Activated CD4-positive, alpha-beta memory T cell treated with anti-CD3 and anti-CD28 coated beads, Interleukin-2, amount 10 ng/mL, durations not matched to agents 7 days and 5 days (primary cell): Measurements from ENCODE around the gene PLEKHA5. TPM values are rescaled to one million over a fixed set of nuclear protein-coding genes. Genes with fewer than 3 reads are reported as not detected.

Experiments used
- CTCF ChIA-PET: fragments of 350-600 bp; sonication (Branson Sonifier 250); formaldehyde crosslinking; loops from one replicate; lab custom pipeline; 2021; ENCODE audit warnings: antibody characterized with exemption, inconsistent platforms; lab: Charles Lee
- POLR2A ChIA-PET: fragments of 350-600 bp; sonication (Branson Sonifier 250); formaldehyde crosslinking; loops from one replicate; lab custom pipeline; 2021; ENCODE audit warnings: antibody characterized with exemption; lab: Charles Lee
- DNase-seq: peaks from one replicate; pipeline ENCODE4 v3.0.0-alpha.2; 2020
- H3K27ac Mint-ChIP-seq: one replicate; pipeline ENCODE4 v1.8.0; 2021; ENCODE audit warnings: mild to moderate bottlenecking, mixed read lengths
- H3K27me3 Mint-ChIP-seq: one replicate; pipeline ENCODE4 v1.8.0; 2021; ENCODE audit warnings: mixed read lengths
- H3K36me3 Mint-ChIP-seq: one replicate; pipeline ENCODE4 v1.8.0; 2021; ENCODE audit warnings: low read depth, mixed read lengths
- H3K4me1 Mint-ChIP-seq: one replicate; pipeline ENCODE4 v1.8.0; 2021; ENCODE audit warnings: mixed read lengths
- H3K4me3 Mint-ChIP-seq: one replicate; pipeline ENCODE4 v1.8.0; 2021; ENCODE audit warnings: mild to moderate bottlenecking, mixed read lengths
- H3K9me3 Mint-ChIP-seq: one replicate; pipeline ENCODE4 v1.8.0; 2021; ENCODE audit warnings: mixed read lengths
- total RNA-seq, 2 experiments: library from RNA; stranded (reverse); gene quantifications; one replicate each; pipeline ENCODE4 v1.2.3, GENCODE V29; 2021

The PLEKHA5 gene
- total RNA-seq, 2 experiments from 2014 or later: 13.5 to 15.2 TPM

DNA sequence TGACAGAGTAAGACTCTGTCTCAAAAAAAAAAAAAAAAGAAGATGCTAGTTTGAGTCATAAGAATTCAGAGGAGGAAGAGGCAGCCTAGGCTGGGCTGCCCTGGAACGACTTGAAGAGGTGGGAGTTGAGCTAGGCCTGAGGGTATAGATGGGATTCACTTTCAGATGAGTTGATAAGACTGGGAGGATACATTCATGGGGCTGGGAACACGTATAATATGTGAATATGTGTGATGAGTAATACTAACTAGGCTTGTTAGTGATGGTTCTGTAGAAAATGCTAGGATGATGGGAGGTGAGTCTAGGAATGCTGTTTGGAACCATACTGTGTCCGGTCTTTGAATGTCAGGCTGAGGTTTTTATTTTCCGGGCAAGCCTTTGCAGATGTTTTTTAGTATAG, 9.0 kb downstream of the PLEKHA5 start:
- DNase-seq: no peak
- no peaks in the 10 kb centered on the region for H3K27me3 Mint-ChIP-seq
- peaks cover 2% of the 10 kb centered on the region for H3K4me1 Mint-ChIP-seq
- H3K27ac Mint-ChIP-seq: no peak overlapping the region
- H3K36me3 Mint-ChIP-seq: peaks cover 12% of the 10 kb centered on the region
- no peak overlapping the region for H3K4me3 Mint-ChIP-seq
- ChIA-PET CTCF (no interaction called here), POLR2A (interaction anchor here (0.7 kb wide), 1 partner anchor 261 kb away, joined by 3 read pairs; no protein-coding TSS in a partner anchor)
- no peaks in the 10 kb centered on the region for H3K9me3 Mint-ChIP-seq

DNA sequence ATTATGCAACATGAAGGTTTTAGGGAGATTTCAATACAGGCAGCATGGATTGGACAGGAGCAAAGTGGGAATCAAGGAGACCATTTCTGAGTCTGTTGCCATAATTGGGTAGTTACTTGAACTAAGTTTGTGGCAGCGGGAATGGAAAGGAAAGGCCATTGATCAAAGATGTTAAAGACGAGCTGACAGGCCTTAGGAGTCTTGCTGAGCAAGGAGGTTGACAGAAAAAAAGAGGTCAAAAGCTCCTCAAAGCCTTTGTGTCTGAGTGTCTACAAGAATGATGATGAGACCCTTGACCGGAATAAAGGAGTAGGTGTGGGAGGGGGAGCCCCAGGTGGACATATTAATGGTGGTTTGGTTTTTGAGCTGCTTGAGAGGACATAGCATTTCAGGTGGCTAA, 9.4 kb downstream of the PLEKHA5 start:
- POLR2A ChIA-PET: no interaction called here
- Mint-ChIP-seq H3K27me3 (no peaks in the 10 kb centered on the region), H3K4me1 (peaks cover under 1% of the 10 kb centered on the region), H3K9me3 (no peaks in the 10 kb centered on the region), H3K36me3 (peaks cover 10% of the 10 kb centered on the region), H3K27ac (no peak overlapping the region), H3K4me3 (no peak overlapping the region)
- DNase-seq: no peak
- CTCF ChIA-PET: no interaction called here

DNA sequence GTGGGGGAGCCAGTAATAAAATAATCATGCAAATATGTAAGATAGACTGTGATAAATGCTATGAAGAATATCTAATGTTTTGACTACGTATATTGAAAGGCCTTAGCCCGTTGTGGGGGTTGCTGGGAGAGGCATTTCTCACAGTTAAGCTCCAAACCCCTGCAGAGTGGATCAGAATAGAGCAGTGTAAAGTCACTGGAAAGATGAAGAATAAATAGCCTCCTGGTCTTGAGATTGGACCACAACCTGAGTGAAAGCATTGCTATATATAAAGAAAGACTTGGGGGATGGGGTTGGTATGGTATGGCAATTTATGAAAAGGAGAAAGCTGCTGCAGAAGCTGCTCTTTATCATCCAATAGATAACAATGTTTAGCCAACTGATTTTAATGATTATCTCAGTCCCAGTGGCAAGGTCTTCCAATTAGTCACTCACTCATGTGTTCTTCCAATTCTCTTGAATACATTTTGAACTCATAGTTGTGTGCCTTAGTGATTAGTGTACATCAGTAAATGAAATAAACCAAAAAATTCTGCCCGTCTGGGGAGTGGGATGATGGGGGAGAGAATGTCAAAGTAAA, 10.2 kb downstream of the PLEKHA5 start:
- Mint-ChIP-seq H3K27me3 (no peaks in the 10 kb centered on the region), H3K36me3 (peaks cover 12% of the 10 kb centered on the region), H3K9me3 (no peaks in the 10 kb centered on the region), H3K4me1 (no peaks in the 10 kb centered on the region), H3K27ac (no peak overlapping the region), H3K4me3 (no peak overlapping the region)
- DNase-seq: no peak
- ChIA-PET CTCF (no interaction called here), POLR2A (no interaction called here)

DNA sequence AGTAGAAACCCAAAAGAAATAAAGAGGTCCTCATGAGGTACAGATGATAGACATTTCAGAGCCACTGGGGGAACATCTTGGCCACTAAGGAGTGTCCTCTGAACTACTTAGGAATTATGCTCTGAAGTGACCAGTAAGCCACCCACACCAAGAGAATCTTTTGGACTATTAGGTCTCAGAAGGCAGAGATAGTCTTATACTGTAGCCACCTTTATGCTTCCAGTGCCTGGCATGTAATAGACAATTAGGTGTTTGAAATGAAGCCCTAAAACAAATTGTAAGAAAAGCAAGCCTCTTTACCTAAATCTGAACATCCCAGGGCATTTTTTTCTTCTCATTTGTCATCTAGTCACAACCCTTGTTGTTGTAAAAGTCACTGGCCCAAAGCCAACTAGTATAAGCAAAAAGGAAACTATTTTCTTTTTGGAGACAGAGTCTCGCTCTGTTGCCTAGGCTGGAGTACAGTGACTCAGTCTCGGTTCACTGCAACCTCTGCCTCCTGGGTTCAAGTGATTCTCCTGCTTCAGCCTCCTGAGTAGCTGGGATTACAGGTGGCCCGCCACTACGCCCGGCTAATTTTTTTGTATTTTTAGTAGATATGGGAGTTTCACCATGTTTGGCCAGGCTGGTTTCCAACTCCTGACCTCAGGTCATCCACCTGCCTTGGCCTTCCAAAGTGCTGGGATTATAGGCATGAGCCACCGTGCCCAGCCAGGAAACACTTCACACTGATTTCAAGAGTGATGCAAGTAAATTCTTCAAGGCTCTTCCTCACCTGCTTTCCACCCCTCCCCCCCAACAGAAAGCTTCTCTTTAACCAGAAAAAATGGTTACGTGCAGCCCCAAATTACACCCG, 11.1 kb downstream of the PLEKHA5 start:
- H3K27ac Mint-ChIP-seq: no peak overlapping the region
- H3K27me3 Mint-ChIP-seq: no peaks in the 10 kb centered on the region
- POLR2A ChIA-PET: no interaction called here
- H3K36me3 Mint-ChIP-seq: peaks cover 10% of the 10 kb centered on the region
- H3K9me3 Mint-ChIP-seq: no peaks in the 10 kb centered on the region
- no peak overlapping the region for H3K4me3 Mint-ChIP-seq
- no peaks in the 10 kb centered on the region for H3K4me1 Mint-ChIP-seq
- DNase-seq: no peak
- CTCF ChIA-PET: no interaction called here

DNA sequence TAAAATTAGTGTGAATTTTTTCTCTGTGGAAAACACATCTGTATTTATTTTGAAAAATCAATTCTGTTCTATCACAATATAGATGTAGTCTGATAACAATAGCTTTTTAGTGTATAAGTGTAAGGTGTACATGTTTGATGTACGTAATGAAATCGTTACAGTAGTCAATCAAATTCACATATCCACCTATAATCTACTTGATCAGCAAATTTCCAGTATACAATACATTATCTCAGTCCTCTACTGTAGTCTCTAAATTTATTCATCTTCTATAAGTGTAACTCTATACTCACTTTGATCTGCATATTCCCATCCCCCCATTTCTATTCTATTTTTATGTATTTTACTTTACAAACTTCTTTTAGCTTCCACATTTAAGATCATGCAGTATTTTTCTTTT, 13.0 kb downstream of the PLEKHA5 start:
- Mint-ChIP-seq H3K4me3 (no peak overlapping the region), H3K4me1 (no peaks in the 10 kb centered on the region), H3K27me3 (no peaks in the 10 kb centered on the region), H3K9me3 (no peaks in the 10 kb centered on the region), H3K27ac (no peak overlapping the region), H3K36me3 (peaks cover 10% of the 10 kb centered on the region)
- ChIA-PET POLR2A (no interaction called here), CTCF (no interaction called here)
- DNase-seq: no peak

DNA sequence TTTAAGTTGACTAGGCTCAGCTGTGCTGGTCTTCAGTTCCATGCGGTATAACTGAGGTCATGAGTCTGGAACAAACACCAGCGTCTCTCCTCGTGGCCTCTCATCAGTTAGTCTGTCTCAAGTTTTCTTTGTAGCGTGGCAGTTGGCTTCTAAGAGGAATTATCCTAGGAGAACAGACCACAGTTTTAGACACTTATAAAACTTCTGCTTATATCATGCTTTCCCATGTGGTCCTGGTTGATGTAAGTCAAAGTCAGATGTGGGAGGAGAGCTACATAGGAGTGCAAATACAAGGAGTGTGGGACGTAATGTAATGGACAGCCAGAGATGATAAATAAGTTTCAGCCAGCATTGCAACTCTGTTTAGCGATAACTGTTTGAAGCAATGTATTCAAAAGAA, 14.8 kb downstream of the PLEKHA5 start:
- no peak overlapping the region for H3K27ac Mint-ChIP-seq
- ChIA-PET CTCF (no interaction called here), POLR2A (no interaction called here)
- H3K4me3 Mint-ChIP-seq: no peak overlapping the region
- no peaks in the 10 kb centered on the region for H3K27me3 Mint-ChIP-seq
- no peaks in the 10 kb centered on the region for H3K9me3 Mint-ChIP-seq
- no peak for DNase-seq
- H3K36me3 Mint-ChIP-seq: peaks cover 4% of the 10 kb centered on the region
- H3K4me1 Mint-ChIP-seq: no peaks in the 10 kb centered on the region

DNA sequence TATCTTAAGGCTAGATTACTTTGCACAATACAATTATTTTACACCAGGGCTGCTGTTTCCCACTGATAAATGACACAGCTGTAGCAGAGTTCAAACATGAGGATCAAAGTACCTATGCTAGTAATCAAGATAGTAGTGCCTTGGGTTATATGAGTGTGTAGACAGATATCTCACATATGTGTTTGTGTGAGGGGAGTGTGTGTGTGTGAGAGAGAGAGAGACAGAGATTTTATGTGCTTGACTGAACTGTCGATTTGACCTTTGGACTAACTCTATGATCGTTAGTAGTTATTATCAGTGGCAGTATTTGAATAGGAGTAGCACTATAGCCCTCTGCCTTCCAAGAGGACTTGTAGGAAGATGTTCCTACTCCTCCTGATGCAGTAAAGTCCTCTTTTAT, 15.5 kb downstream of the PLEKHA5 start:
- Mint-ChIP-seq H3K4me3 (no peak overlapping the region), H3K36me3 (peaks cover 9% of the 10 kb centered on the region), H3K4me1 (no peaks in the 10 kb centered on the region), H3K27me3 (no peaks in the 10 kb centered on the region), H3K27ac (no peak overlapping the region), H3K9me3 (no peaks in the 10 kb centered on the region)
- CTCF ChIA-PET: interaction anchor here (1.3 kb wide), 1 partner anchor 41 kb away, joined by 3 read pairs; no protein-coding TSS in a partner anchor
- DNase-seq: no peak
- POLR2A ChIA-PET: no interaction called here

DNA sequence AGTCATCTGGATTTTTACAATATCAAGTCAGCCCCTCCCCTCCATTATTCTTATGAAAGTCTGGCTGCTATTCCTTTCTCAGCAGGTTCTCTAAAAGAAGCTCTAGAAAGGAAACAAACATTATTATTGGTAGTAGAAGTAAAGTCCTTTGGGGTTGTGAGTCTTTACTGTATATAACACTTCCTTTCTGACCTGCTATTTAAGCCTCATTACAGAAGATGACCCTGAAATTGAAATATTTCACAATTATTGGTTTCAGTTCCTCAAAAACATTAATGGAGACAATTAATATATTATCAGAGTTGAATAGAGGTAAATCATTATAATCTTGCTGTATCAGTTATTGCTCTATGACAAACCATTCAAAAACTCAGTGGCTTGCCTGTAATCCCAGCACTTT, 19.3 kb downstream of the PLEKHA5 start:
- CTCF ChIA-PET: no interaction called here
- Mint-ChIP-seq H3K27ac (no peak overlapping the region), H3K9me3 (no peaks in the 10 kb centered on the region), H3K4me3 (no peak overlapping the region), H3K4me1 (peaks cover 2% of the 10 kb centered on the region), H3K27me3 (no peaks in the 10 kb centered on the region), H3K36me3 (peaks cover 9% of the 10 kb centered on the region)
- POLR2A ChIA-PET: no interaction called here
- DNase-seq: no peak

DNA sequence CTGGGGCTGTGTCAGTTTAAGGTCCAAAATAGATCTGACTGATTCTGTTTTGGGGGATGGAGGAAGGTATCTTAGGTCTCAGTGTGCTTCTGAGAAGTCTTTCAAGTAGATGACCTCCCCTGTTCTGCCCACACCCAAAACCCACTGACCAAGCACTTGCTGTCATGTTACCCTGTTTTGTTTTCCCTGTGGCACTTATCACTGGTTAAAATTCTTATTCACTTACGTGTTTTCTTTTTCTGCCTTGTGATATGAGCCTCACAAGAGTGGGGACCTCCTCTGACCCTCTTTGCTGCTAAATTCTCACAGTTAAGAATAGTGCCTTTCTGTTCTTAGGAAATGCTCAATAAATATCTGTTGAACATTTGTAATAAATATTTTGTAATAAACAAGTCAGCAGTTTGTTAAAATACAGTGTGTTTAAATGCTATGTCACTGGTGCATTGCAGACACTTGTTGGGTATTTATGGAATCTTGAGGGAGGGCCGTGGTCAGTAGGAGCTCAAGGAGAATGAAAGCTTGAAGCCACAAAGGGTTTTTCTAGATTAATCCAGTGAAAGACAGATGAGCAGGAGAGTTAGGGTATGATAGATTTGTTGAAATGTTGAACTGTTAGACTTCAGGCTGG, 20.9 kb downstream of the PLEKHA5 start:
- Mint-ChIP-seq H3K27me3 (no peaks in the 10 kb centered on the region), H3K4me1 (peaks cover 2% of the 10 kb centered on the region), H3K9me3 (no peaks in the 10 kb centered on the region), H3K4me3 (no peak overlapping the region), H3K27ac (no peak overlapping the region), H3K36me3 (peaks cover 4% of the 10 kb centered on the region)
- POLR2A ChIA-PET: no interaction called here
- no peak for DNase-seq
- CTCF ChIA-PET: no interaction called here

DNA sequence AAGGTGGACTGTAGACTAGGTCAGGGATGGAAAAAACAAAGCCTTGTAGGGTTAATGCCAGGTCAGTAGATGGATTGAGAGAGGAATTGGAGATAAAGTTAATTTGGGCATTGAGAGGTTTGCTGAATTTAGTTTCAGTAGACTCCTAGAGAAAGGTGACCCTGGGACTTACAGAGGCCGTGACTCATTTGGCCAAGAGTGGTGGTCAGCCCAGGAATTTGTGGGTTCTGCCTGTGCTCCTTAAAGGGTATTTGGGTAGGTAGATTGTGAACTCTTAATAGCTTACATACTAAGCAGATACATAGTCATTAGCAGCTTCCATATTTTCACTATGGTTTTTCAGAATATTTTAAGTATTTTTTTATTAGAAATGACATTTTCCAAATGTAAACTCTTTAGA, 21.8 kb downstream of the PLEKHA5 start:
- no peak for DNase-seq
- H3K4me1 Mint-ChIP-seq: peaks cover 2% of the 10 kb centered on the region

DNA sequence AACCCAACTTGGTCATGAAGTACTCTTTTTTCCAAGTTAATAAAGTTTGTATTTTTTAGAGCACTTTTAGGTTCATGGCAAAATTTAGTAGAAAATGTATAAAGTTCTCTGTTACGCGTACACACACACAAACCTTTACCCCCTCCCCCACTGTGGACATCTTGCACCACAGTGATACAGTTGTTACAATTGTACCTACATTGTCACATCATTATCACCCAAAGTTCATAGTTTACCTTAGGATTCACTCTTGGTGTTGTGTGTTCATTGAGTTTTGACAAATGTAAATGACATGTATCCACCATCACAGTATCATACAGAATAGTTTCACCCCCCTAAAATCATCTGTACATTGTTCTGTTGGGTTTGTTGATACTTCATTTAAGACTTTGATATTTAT, 23.9 kb downstream of the PLEKHA5 start:
- Mint-ChIP-seq H3K27me3 (no peaks in the 10 kb centered on the region), H3K36me3 (peaks cover 4% of the 10 kb centered on the region), H3K27ac (no peak overlapping the region), H3K9me3 (no peaks in the 10 kb centered on the region), H3K4me1 (peaks cover 2% of the 10 kb centered on the region), H3K4me3 (no peak overlapping the region)
- ChIA-PET CTCF (no interaction called here), POLR2A (no interaction called here)
- DNase-seq: no peak

More for the DNA sequence above, 21.8 kb downstream of the PLEKHA5 start:
- Mint-ChIP-seq H3K9me3 (no peaks in the 10 kb centered on the region), H3K36me3 (peaks cover 4% of the 10 kb centered on the region), H3K4me3 (no peak overlapping the region), H3K27ac (no peak overlapping the region), H3K27me3 (no peaks in the 10 kb centered on the region)
- CTCF ChIA-PET: no interaction called here
- POLR2A ChIA-PET: no interaction called here

DNA sequence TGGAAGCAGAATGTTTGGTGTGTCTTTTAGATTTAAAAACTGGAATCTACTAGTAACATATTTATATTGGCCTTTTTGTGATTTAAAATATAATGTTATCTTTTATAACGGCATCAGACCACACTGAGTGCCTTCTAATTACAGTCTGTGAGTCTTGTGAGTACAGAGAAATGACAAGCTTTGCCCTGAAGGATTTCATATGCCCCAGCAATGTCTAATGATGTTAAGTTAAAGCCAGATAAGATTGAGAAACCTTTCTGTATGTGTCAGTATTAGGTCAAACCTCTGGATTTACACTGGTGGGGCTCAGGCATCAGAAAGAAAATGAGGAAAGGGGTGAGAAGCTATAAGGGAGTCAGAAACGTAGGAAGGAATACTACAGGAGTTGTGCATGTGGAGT, 25.2 kb downstream of the PLEKHA5 start:
- no peak overlapping the region for H3K27ac Mint-ChIP-seq
- H3K36me3 Mint-ChIP-seq: peaks cover 2% of the 10 kb centered on the region
- H3K4me1 Mint-ChIP-seq: peaks cover 2% of the 10 kb centered on the region
- H3K27me3 Mint-ChIP-seq: no peaks in the 10 kb centered on the region
- CTCF ChIA-PET: no interaction called here
- POLR2A ChIA-PET: no interaction called here
- H3K9me3 Mint-ChIP-seq: no peaks in the 10 kb centered on the region
- DNase-seq: no peak
- H3K4me3 Mint-ChIP-seq: no peak overlapping the region

DNA sequence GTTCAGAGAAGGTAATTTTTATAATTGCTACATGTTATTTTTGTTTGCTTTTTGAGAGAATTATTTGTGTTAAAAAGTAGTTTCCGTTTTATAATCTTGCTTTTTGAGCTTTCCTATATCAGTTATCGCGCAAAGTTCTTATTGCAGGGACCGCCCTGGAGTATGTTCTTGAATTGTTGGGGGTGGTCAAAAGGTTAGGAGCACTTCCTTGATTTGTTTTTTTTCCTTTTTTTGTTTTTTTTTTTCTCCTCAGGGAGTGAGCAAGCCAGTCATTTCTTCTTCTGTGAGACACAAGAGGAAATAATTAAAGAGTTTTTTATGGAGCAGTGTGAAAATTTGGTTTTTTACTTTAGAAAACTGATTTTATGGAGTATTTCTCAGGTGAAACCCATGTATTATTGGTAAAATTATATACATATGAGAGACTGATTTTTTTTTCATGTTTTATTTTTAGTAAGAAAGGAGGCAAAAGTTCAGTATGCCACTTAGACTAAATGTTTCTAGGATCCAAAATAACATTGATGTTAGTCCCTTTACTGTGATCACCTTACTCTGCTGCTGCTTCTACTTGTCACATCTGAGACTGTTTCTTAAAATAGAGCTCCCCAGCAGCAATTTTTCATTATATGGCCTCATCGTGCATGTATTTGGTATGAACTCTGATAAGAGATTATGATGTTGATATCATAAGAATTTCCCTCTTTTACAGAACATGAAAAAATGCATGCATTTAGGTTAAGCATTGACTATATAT, 26.6 kb downstream of the PLEKHA5 start:
- no peak overlapping the region for H3K27ac Mint-ChIP-seq
- H3K4me1 Mint-ChIP-seq: peaks cover under 1% of the 10 kb centered on the region
- no peak for DNase-seq
- no peaks in the 10 kb centered on the region for H3K36me3 Mint-ChIP-seq
- no peaks in the 10 kb centered on the region for H3K27me3 Mint-ChIP-seq
- no peaks in the 10 kb centered on the region for H3K9me3 Mint-ChIP-seq
- no peak overlapping the region for H3K4me3 Mint-ChIP-seq
- POLR2A ChIA-PET: no interaction called here
- CTCF ChIA-PET: interaction anchor here (0.7 kb wide), 1 partner anchor 497 kb away, joined by 3 read pairs; no protein-coding TSS in a partner anchor
